GM19397 (cell line): ENCODE data around the gene CACNA2D1.
"Not testable (repeated sequence)": the region's sequence is repeated elsewhere in the genome, so short reads cannot be mapped to it uniquely, and the experiment has no call there.

Experiments
- ATAC-seq: cut with Tn5 transposase; IDR thresholded peaks from one replicate; pipeline ENCODE4 v1.9.1; 2021; ENCODE audit warnings: mild to moderate bottlenecking, moderate library complexity; ENCODE audit not compliant: unreplicated experiment

The CACNA2D1 gene

DNA sequence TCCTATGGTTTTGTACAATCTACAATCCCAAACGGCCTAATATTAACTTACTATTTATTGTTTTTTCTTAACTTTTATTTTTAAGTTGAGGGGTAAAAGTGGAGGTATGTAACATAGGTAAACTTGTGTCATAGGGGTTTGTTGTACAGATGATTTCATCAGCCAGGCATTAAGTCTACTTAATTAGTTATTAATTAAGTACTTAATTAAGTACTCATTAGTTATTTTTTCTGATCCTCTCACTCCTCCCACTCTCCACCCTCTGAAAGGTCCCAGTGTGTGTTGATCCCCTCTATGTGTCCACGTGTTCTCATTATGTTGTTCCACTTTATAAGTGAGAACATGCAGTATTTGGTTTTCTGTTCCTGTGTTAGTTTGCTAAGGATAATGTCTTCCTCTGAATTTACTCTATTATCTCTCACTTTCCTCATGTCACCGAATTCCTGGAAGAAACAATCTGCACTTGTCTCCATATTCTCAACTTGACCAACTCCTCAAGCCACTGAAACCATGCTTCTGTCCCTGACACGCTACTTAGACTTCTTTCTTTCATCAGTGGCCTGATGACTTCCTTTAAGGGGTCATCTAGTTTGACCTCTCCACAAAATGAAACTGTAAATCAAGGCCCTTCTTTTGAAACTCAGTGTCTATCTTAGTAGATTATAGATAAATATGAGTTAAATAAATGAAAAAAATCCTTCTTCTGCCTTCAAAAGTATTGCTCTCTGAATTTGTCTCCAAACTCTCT is 9.1 kb downstream of the CACNA2D1 start:
- ATAC-seq: no peak

DNA sequence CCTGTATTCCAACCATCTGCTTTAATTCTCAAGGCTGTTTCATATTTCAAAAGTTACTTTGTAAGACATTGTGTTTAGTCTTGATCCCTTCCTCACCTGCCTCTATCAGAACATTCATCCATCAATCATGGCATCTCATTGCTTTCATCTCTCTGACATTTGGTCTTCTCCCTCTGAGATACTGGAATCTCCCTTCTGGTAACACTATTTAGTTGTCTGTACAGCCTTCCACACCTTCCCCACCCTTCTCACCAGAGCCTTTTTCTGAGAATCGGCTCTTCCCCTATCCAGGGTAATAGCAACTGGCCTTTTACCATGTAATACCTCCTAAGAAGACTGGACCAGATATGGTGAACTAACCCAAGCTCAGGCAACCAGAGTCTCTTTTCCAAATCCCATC is 10.1 kb downstream of the CACNA2D1 start:
- no peak for ATAC-seq

DNA sequence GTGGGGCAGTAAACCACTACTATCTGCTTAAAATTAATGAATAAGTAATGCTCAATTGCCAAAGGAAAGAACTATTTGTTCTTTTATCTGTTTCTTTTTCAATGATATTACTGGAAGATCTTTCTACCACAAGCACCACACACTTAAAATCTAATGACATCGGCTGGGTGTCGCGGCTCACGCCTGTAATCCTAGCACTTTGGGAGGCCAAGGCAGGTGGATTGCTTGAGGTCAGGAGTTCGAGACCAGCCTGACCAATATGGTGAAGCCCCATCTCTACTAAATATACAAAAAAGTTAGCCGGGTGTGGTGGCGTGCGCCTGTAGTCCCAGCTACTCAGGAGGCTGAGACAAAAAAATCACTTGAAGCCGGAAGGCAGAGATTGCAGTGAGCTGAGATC is 10.8 kb downstream of the CACNA2D1 start:
- ATAC-seq: not testable (repeated sequence)

DNA sequence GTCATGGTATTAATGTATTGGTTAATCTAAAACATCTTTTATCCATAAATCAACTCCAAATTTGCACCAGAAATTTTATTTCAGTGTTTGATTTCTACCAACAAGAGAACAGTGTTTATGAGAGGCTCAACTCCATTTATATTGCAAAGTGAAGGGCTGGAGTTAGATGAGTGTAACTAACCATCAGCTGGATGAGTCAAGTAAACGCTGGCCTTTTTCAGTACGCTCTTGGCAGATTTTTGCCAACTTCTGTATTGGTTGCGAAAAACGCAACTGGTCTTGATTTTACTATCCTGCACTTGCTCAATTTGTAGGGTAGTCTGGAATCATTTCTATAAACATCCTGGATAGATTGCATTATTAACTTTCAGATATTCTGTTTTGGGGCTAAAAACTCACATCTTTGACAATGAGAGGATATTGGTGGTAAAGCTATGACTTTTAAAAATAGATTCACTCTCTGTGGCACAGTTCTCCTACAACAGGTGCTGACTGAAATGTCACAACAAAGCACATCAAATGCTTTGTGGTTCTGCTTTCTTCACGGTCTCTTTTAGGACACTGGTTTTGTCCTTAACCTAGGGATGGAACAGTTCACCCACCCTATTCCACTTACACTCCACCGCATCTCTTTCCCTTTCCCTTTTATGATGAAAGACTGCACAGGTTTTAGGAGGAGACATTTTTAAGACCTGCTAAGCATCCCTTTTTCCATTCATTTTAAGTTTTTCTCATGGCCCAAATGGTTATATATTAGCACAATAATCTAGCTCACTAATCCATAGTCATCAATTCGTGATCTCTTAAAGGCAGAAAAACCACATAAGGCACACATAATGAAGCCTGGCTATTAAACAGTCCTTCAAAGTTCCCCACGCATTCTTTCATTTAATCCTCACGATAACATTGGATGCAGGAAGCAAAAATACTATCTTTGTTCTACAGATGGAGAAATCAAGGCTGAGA is 12.8 kb downstream of the CACNA2D1 start:
- ATAC-seq: no peak

DNA sequence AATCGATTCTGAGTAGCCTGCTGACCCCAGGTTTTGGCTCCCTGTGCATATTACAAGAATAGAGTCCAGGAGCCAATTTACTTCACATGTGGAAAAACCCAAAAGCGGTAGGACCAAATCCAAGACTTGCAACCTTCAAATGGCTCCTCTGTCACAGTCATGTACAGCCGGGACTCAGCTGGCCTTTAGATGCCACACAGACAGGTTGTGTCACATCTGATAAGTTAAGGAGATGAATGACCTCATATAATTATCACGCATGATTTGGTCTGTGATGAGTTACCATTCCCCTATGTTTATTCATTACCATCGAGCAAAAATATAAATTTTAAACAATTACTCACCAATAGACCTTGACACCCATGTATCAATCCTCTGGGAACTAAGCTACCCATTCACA is 14.2 kb downstream of the CACNA2D1 start:
- ATAC-seq: no peak

DNA sequence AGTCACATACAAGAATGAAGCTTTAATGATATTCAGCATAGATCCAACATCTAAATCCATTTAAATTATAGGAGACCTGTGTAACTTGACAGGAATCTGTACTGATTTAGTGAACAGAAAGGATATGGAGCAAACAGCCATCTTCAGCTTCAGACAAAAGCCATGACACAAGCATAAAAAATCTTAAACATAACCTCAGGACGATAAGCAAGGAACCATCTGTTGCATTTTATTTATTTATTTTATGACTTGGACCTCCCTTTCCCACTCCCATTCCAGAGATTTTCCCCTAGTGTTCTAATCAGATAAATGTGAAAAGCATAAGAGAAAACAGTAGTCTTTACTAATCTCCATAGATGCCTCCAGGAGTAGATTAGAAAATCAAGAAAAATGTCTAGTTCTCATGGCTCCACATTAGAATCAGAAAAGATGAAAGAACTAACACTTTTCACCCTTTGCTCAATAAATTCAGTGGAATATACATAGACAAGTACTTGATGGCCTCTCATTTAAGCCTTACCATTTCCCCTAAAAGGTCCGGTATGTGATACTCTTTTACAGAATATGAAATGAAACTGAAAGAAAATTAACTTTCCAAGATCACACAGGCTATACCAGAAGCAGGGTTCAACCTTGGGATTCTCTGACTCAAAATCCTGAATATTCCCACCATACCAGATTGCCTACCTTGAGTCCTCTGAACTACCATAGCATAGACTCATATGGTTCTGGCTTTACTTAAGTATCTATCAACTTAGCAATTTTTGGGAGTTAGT is 15.2 kb downstream of the CACNA2D1 start:
- ATAC-seq: no peak

DNA sequence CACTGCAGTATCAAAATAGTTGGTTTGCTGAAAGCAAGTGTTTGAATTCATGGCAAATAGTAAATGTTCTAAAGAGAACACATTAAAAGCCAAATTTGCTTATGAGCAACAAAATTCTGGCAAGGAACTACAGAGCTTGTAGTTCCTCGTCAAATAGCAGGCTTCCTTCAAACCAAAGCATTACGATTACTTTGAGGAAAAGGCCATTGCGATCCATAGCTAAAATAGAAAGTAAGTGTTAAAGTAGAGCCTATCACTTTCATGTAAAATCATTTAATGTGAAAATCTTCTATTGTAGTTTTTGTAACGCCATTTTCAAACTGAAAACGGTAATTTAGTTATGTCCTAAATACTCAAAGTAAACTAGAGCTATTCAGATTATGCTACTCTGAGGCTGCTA is 20.1 kb downstream of the CACNA2D1 start:
- no peak for ATAC-seq

DNA sequence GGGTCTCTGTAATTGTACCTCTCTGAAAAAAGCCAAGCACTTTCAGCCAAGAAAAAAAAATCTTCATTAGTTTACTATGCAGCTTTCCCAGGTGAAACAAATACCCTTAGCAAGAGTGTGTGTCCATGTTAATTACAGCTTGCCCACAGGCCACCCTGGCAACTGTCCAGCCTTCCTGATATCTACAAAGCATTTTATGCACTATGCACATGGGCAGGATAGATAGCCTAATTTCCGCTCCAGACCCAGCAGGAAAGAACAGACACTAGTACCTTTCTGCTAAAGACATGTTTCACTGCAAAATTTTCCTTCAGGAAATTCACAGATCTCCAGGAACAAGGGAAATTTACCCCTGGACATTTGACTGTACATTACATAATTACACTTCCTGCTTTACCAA is 24.4 kb downstream of the CACNA2D1 start:
- no peak for ATAC-seq

DNA sequence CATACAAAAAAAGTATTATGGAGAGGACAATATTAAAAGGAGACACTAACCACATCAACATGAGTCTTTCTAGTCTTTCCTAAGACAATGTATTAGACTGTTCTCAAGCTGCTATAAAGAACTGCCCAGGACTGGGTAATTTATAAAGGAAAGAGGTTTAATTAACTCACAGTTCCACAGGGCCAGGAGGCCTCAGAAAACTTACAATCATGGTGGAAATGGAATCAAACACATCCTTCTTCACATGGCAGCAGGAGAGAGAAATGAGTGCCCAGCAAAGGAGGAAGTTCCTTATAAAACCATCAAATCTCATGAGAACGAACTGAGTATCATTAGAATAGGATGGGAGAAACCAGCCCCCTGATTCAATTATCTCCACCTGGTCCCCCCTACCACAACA is 25.7 kb downstream of the CACNA2D1 start:
- no peak for ATAC-seq

DNA sequence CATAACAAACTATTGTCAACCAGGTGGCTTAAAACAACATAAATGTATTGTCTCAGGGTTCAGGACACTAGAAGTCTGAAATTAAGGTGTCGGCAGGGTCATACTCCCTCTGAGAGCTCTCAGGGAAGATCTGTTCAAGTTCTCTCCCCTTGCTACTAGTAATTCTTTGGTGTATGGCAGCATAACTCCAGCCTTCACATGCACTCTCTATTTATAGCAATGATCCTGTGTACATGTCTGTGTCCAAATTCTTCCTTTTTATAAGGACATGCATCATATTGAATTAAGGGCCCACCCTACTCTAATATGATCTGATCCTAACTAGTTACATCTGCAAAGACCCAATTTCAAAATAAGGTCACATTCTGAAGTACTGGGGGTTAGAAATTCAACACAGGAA is 27.2 kb downstream of the CACNA2D1 start:
- no peak for ATAC-seq

DNA sequence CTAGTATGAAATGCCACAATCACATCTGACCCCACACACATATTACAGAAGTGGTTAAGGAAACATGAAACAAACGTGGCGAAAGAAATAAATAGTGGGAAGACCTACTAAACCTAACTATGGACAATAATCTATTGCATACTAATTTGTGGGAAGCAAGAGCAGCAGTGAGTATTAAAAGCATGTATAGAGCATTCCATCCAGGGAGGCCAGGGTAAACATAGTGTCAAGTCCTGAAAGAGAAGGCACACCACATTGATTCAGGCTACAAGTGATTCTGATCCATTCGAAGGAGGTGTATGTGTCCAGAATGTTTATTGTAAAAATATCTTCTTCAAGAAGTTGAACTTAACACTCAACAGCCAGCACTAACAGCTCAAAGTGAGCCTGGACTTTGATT is 29.2 kb downstream of the CACNA2D1 start:
- no peak for ATAC-seq

DNA sequence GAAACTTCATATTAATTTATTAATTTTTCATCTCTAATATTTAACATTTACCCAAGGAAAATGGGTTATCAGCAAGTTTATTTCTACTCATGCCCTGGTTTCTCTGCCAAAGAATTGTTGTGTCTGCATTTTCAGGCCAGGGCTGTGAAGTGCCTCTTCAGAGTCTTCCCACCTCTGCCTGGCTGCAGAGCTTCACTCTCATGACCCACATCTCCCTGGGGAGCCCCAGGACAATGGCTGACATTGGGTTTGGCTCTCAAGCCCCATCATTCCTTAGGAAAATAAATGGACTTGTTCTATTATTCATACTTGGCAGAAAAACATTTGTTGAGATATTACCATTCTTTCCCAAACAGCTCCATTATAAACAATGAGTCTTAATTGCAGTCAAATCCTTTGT is 30.3 kb downstream of the CACNA2D1 start:
- ATAC-seq: no peak

DNA sequence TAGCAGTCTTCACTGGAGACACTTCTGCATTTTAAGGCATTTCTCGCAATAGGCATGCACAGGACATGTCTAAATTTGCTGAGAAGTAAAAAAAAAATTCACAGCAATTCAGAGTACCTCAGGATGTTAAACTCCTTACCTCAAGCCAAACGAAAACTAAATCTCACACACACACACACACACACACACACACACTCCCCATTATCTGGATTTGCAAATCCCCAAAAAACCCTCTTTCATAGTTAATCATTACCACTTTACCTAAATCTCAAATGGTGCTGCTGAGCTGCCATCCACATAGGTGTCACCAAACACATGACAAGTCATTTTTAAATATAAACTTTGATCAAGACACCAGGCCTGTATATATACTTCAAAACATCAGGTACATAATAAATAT is 31.8 kb downstream of the CACNA2D1 start:
- ATAC-seq: no peak

DNA sequence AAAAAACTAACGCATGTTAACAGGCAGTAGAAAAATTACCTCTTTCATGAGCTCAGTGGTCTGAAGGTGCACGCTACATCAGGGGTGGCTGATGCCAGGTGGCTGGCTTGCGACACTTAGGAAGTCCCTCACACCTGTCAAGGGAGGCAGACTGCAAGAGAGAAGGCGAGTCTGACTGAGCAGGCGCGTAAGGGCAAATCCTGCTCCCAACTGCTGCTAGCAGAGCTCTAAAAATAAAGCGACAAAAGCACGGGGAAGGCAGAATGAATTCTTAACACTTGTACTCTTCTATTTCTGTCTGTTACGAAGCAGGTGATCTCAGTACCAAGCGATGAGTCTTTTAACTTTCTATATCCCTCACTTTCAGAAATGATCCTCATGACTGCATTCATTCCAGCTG is 33.1 kb downstream of the CACNA2D1 start:
- ATAC-seq: no peak

DNA sequence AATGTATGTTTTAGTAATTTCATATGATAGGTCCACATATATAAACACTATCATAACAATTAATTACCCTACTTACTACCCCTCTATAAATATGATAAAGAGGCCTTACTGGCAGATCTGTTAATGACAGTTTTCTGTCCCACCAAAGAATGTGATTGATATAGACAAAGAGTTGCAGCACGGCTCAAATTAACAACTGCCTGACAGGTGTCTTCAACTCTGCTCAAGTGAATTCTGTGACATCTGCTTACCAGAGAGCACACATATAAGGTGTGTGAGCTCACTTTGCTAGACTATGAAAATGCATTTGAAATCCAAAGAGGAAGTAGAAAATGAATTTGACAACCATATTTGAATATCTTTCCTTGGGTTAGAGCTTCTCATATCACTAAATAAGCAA is 36.6 kb downstream of the CACNA2D1 start:
- no peak for ATAC-seq

DNA sequence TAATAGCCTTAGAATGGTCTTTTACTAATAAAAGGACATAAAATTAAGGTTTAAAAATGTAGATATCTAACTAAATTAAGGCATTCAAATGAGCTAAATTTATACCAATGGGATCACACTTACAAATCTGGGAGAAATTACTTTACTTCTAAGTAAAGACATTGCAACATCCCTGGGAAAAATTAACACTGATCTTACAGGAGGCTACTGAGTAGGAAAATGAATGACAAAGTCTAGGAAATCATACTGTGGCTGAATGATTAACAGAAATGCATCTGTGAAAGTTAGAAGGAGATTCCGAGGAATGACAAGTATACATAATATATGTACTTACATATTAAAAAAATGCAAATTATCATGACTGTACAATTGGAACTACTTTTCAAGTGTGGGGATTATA is 38.3 kb downstream of the CACNA2D1 start:
- ATAC-seq: no peak

DNA sequence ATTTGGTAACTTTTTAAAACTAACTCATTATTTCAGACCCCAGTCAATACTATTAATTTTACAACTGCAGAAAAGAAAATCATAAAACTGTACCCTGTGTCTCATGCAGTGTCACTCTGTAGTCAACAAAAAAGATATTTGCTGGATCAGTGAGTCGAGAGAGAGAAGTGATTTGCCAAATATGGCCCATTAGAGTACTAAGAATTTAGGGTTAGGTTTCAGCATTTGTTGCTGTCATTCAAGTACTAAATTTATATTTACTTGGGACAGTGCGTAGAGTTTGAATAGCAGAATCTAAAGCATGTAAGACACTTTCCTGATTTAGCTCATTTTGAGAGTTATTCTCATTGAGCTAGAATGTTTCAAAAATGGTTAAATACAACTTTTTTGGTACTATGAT is 38.9 kb downstream of the CACNA2D1 start:
- ATAC-seq: no peak

DNA sequence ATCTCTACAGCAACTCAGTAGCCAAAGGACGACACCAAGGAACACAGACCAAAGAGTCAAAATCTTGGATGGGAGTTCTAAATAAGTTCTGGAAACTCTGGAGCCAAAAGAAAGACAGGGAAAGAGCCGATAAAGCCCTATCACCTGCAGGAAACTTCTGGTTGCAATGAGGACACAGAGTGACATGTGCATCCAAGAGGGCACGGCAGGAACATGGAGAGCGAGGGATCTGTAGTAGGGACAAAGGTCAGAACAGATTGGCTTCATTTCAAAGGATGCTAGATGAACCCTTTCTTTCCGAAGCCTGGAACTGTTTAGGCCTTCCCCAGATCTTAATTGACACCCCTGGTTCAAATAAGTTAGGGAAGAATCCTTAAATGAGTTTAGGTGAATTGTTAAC is 39.5 kb downstream of the CACNA2D1 start:
- no peak for ATAC-seq

DNA sequence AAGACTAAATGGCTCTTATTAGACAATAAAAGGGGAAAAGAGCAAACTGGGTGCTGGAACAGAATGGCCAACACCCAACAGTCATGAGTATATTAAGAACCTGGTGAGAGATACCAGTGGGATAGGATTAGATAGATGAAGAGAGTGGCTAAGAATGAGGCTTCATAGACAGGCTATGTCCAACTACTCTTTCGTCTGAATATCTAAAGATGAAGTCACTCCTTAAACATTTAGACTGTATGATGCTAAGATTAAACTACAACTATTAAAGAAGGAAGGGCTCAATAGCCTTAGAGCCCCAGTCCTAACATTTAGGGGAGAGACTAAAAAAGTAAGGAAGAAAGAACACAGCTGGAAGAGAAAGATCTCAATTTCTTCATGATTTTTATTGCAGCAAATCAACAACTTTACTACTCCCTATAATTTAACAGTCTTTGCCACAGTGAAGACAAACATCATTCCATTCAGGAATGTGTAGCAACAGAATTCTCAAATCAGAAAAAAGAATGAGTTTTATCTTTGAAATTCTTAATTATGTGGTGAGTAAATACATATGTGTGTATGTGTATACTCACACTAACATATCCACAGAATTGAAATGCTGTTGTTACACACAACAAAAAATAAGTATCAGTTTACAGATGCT is 45.6 kb downstream of the CACNA2D1 start:
- ATAC-seq: no peak

DNA sequence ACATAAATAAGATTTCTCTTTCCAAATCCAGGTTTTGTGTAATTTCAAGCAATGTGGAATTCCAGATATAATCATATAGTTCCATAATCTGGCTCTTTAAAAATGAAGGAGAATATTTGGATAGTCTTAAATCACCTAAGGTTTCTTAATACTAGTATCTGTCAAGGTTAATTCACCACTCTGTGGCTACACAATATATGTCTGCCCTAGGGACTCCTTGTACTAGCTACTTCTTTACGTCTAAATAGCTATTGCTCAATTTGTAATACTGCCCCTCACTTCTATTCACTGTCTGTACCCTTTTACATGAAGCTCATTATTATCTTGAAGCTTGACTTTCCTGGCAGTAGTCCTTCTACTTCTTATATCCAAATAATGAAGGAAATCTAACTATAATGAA is 47.2 kb downstream of the CACNA2D1 start:
- no peak for ATAC-seq

DNA sequence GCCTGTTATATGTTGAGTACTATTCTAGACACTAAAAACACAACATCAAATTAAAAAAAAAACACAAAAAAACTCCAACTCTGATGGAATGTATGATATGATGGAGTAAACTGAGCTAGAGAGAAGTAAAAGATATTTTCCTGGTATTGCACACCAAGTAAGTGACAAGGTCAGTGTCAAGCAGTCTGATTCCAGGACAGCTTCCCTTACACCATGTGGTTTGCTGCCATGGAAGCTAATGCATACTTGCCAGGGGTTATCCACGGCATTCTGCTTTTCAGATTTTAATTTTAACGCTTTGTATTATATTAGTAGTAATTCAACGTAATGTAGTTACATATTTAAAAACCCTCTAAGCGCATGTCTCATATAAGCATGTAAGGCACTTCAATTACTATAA is 48.4 kb downstream of the CACNA2D1 start:
- no peak for ATAC-seq
